Endodermal cell (in vitro differentiated cells): ENCODE measurements around the gene DRAM1. TPM values are rescaled to one million over a fixed set of nuclear protein-coding genes. Genes with fewer than 3 reads are reported as not detected.

Source experiments
- DNase-seq: peaks from one replicate; pipeline ENCODE4 v3.0.0-alpha.2; 2017
- H3K27ac ChIP-seq: 2 replicates; pipeline ENCODE4 v1.5.1; 2013; ENCODE audit warnings: mild to moderate bottlenecking, low read depth, low read length, moderate library complexity
- H3K27me3 ChIP-seq: 2 replicates; pipeline ENCODE4 v1.6.1; 2013; ENCODE audit warnings: mild to moderate bottlenecking, low read length, moderate library complexity; ENCODE audit not compliant: insufficient read depth, control insufficient read depth, poor library complexity, severe bottlenecking
- H3K36me3 ChIP-seq: 2 replicates; pipeline ENCODE4 v1.7.0; 2013; ENCODE audit warnings: mild to moderate bottlenecking, low read length, moderate library complexity; ENCODE audit not compliant: control insufficient read depth, insufficient read depth
- H3K4me1 ChIP-seq: one replicate; pipeline ENCODE4 v1.7.0; 2013; ENCODE audit warnings: low read length; ENCODE audit not compliant: control insufficient read depth, insufficient read depth
- H3K4me3 ChIP-seq: 2 replicates; pipeline ENCODE4 v1.5.1; 2013; ENCODE audit warnings: mild to moderate bottlenecking, low read length, moderate library complexity
- H3K9ac ChIP-seq: 2 replicates; pipeline ENCODE4 v1.6.1; 2013; ENCODE audit warnings: mild to moderate bottlenecking, low read length, moderate library complexity; ENCODE audit not compliant: poor library complexity, severe bottlenecking; ENCODE audit errors: extremely low read depth
- H3K9me3 ChIP-seq: 2 replicates; pipeline ENCODE4 v1.6.1; 2013; ENCODE audit warnings: mild to moderate bottlenecking, low read length, moderate library complexity; ENCODE audit not compliant: control insufficient read depth
- H3K27ac Mint-ChIP-seq: 2 replicates; pipeline ENCODE4 v1.8.0; 2020; ENCODE audit warnings: mixed read lengths
- H3K27me3 Mint-ChIP-seq: 2 replicates; pipeline ENCODE4 v1.8.0; 2021; ENCODE audit warnings: mild to moderate bottlenecking, mixed read lengths; ENCODE audit not compliant: insufficient read depth
- H3K36me3 Mint-ChIP-seq: 2 replicates; pipeline ENCODE4 v1.8.0; 2020; ENCODE audit warnings: low read depth, mixed read lengths
- H3K4me1 Mint-ChIP-seq: 2 replicates; pipeline ENCODE4 v1.8.0; 2020; ENCODE audit warnings: mixed read lengths
- H3K4me3 Mint-ChIP-seq: 2 replicates; pipeline ENCODE4 v1.8.0; 2020; ENCODE audit warnings: mild to moderate bottlenecking, moderate library complexity, mixed read lengths
- H3K9me3 Mint-ChIP-seq: 2 replicates; pipeline ENCODE4 v1.8.0; 2020; ENCODE audit warnings: mild to moderate bottlenecking, mixed read lengths
- CTCF ChIP-seq: fragments of 200-600 bp; sonication (generic); conservative IDR thresholded peaks from 2 replicates; pipeline ENCODE4 v1.5.0; 2021; ENCODE audit warnings: antibody characterized with exemption, mild to moderate bottlenecking
- WGBS, 2 experiments: methylation state at CpG; one replicate each; pipeline versions ENCODE4 v1.1.5 to v1.1.7; 2013; ENCODE audit warnings: missing lambda C conversion rate in 2 of 2, mixed read lengths in 1 of 2; ENCODE audit not compliant: insufficient coverage in 1 of 2, insufficient read length in 1 of 2; 5-methylcytosine and 5-hydroxymethylcytosine counted together
- total RNA-seq, 2 donors: library from RNA; stranded (reverse); fragmentation: NEBNext Ultra II Directional in 1 of 2; extraction: Animal tissue kit (Norgen Biotek cat#: 25700) in 1 of 2; gene quantifications; 2 replicates in 1 of 2; 3 replicates in 1 of 2; pipeline ENCODE4 v1.2.1, GENCODE V29; 2021

Gene DRAM1
- total RNA-seq, 2 donors from 2014 or later = 0.91 to 1.3 TPM

- Histone ChIP-seq H3K27ac (no peak overlapping the region), H3K9ac (no peak overlapping the region), H3K9me3 (peaks cover 5% of the 10 kb centered on the region), H3K4me1 (no peaks in the 10 kb centered on the region), H3K36me3 (no peaks in the 10 kb centered on the region), H3K4me3 (no peak overlapping the region), H3K27me3 (no peaks in the 10 kb centered on the region)
- Mint-ChIP-seq H3K27me3 (no peaks in the 10 kb centered on the region), H3K9me3 (peaks cover 7% of the 10 kb centered on the region), H3K4me1 (no peaks in the 10 kb centered on the region), H3K36me3 (no peaks in the 10 kb centered on the region), H3K4me3 (no peak overlapping the region), H3K27ac (no peak overlapping the region)
- WGBS, 2 experiments = 80% methylated on average over 1 of the region's 1 CpG; no CpG with 5 or more reads in 1 of the 2 experiments
- no peak for TF ChIP-seq CTCF
- DNase-seq = no peak
Measured at GRCh38 chr12:101962486-101962885, 85.1 kb downstream of the DRAM1 start.

GRCh38 chr12:101963697-101964096, 86.3 kb downstream of the DRAM1 start:
- no peaks in the 10 kb centered on the region for H3K27me3 Mint-ChIP-seq
- WGBS, 2 experiments = 75% methylated on average over 1 of the region's 1 CpG; no CpG with 5 or more reads in 1 of the 2 experiments
- TF ChIP-seq CTCF = no peak

GRCh38 chr12:101966496-101966895, 89.1 kb downstream of the DRAM1 start:
- DNase-seq = no peak
- WGBS, 2 experiments = 100% methylated on average over 1 of the region's 1 CpG; no CpG with 5 or more reads in 1 of the 2 experiments
- no peak overlapping the region for H3K4me3 ChIP-seq
- no peaks in the 10 kb centered on the region for H3K4me1 ChIP-seq
- H3K4me3 Mint-ChIP-seq = no peak overlapping the region
- no peaks in the 10 kb centered on the region for H3K36me3 Mint-ChIP-seq
- no peaks in the 10 kb centered on the region for H3K27me3 ChIP-seq
- H3K9ac ChIP-seq = no peak overlapping the region
- H3K27me3 Mint-ChIP-seq = no peaks in the 10 kb centered on the region
- no peak for TF ChIP-seq CTCF
- H3K27ac ChIP-seq = no peak overlapping the region
- H3K27ac Mint-ChIP-seq = no peak overlapping the region
- no peaks in the 10 kb centered on the region for H3K4me1 Mint-ChIP-seq
- H3K9me3 Mint-ChIP-seq = no peaks in the 10 kb centered on the region
- no peaks in the 10 kb centered on the region for H3K9me3 ChIP-seq
- H3K36me3 ChIP-seq = no peaks in the 10 kb centered on the region

More at GRCh38 chr12:101963697-101964096, 86.3 kb downstream of the DRAM1 start:
- no peak overlapping the region for H3K27ac Mint-ChIP-seq
- H3K9me3 ChIP-seq = peaks cover 5% of the 10 kb centered on the region
- H3K4me3 ChIP-seq = no peak overlapping the region
- H3K27ac ChIP-seq = no peak overlapping the region
- H3K36me3 Mint-ChIP-seq = no peaks in the 10 kb centered on the region
- H3K4me3 Mint-ChIP-seq = no peak overlapping the region
- no peaks in the 10 kb centered on the region for H3K36me3 ChIP-seq
- H3K4me1 ChIP-seq = no peaks in the 10 kb centered on the region
- H3K27me3 ChIP-seq = no peaks in the 10 kb centered on the region
- no peaks in the 10 kb centered on the region for H3K4me1 Mint-ChIP-seq
- DNase-seq = no peak
- H3K9me3 Mint-ChIP-seq = peaks cover 6% of the 10 kb centered on the region
- H3K9ac ChIP-seq = no peak overlapping the region
